Activated naive CD4-positive, alpha-beta T cell (primary cell): ENCODE results near the gene SP140.
"Not testable (repeated sequence)": the region's sequence is repeated elsewhere in the genome, so short reads cannot be mapped to it uniquely, and the experiment has no call there.

Source experiments
- DNase-seq, 4 experiments: peaks; one replicate each; lab custom pipeline; 2025; lab: John Stamatoyannopoulos, UW

SP140 gene

DNA sequence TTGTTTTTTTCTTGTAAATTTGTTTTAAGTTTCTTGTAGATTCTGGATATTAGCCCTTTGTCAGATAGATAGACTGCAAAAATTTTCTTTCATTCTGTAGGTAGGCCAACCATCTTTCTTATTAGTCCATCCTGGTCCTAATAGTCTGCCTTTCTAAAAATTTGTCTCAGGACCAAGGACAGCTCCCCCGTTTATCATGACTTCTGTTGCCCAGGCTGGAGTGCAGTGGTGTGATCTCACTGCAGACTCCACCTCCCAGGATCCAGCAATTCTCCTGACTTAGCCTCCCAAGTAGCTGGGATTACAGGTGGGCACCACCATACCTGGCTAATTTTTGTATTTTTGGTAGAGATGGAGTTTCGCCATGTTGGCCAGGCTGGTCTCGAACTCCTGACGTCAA, 63.8 kb downstream of the SP140 start:
- DNase-seq, result not testable (repeated sequence)

DNA sequence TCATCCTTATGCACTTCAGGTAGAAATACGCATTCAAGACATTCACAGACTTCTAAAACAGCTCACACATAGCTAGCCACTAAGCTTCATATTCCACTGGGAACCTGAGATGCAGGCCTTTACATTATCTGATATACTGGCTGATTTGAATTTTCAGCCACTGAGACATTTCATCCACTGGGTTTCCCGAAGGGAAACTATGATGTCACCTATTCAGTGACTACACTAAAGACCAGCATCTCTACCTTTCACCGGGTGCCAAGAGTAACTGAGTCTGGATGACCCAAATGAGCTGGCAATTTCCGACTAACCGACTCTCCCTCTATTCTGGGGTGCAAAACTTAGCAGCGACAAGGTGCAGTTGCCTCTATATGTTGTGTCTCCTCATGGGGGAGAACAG, 69.7 kb downstream of the SP140 start:
- no peak for DNase-seq

DNA sequence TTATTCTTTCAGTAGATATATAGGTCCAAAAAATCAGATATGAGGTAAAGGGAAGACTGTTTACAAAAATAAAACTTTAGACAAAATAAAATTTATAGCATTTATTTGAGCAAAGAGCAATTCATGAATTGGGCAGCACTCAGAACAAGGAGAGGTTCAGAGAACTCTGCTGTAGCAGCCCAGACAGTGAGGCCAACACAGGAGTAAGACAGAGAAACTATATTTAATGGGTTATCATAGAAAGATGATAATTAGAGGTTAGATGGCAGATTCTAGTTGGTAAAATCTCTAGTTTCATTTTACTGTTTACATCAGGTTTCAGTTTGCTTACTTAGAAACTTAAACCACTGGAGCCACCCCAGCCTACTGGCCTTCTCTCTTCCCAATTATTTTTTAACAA, 71.4 kb downstream of the SP140 start:
- DNase-seq, result no peak

DNA sequence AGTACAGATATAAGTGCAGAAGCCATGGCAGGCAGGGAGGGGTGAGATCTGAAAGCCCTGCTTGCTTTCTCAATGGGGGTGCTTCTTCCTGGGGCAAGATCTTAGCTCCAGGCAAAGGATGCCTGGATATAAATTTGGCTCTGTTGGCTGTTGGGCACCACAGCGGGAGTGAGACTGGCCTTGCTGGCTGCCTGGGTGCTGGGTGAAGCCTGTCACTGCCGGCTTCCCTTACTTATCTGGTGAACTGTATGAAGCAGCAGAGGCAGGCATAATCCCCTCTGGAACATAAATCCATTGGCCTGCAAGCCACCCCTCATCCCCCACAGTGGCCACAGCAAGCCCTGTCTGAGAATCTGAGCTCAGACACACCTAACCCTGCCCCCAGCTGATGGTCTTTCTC, 74.1 kb downstream of the SP140 start:
- DNase-seq, result no peak

DNA sequence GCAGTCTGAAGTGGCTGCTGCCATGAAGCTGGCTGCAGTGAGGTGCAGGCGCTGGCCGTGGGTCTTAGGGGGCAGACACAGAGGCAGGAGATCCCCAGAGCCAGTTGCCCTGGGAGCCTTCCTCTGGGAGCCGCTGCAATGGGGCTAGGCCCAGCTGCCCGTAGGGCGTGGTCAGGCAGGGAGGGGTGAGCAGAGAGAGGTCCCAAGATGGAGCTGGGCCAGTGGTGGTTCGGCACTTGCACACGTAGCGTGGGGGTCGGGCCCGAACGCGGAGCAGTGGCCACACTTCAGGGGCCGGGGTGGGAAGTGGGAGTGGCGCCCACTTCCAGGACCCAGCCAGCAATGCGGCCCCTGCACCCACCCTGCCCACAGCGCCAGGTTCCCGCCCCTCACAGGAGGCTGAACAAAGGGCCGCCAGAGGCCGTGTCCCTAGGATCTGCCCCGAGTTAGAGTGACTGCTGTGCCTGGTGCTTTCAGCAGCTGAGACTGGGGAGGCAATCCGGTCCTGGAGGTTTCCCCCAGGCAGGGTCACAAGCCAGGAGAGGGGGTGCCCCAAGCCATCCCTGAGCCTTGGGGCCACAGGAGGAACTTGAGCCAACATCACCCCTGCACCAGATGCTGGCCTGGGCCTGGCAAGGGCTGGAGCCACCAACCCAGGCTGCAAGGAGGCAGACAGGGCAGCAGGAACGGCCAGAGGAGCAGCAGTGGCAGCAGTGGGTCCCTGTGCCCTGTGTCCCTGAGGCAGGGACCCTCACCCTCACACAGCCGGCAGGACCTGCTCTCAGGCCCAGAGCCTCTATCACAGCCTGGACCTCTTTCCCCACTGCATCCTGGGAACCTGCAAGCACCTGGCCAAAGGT, 80.1 kb downstream of the SP140 start:
- DNase-seq, result no peak

DNA sequence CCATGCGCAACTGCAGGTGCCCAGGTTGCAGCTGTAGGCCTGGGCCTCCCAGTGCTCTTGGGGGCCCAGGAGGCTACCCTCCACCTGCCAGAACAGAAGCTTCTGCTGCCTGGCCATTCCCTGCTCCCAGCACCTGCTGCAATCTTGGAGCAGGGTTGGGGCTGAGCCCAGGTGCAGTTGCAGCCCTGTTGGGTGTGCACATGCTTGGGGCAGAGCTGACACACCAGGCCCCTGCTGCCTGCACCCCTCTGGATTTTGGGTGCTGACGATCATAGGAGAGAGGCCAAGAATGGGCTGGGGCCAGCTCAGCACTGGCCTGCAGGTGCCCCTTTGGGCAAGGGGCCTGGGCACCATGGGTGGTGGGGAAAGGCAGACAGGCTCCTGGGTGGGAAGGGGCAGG, 80.9 kb downstream of the SP140 start:
- no peak for DNase-seq

DNA sequence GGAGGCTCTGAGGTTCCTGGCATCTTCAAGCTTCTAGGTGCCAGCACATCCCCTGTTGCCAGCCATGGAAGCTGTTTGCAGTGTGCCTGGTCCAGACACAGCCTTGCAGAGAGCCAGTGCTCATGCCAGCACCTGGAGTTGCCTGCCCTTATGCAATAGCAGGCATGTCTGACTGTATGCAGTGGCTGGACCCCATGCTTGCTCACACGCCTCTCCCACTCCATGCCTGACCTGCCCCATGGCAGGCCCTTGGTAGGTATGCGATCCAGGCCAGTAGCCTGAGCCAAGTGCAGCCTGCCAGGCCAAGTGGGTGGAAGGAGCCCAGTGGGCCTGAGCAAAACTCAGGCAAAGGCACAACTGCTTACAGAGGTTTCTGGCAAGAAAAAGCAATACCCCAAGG, 81.9 kb downstream of the SP140 start:
- DNase-seq, result no peak

DNA sequence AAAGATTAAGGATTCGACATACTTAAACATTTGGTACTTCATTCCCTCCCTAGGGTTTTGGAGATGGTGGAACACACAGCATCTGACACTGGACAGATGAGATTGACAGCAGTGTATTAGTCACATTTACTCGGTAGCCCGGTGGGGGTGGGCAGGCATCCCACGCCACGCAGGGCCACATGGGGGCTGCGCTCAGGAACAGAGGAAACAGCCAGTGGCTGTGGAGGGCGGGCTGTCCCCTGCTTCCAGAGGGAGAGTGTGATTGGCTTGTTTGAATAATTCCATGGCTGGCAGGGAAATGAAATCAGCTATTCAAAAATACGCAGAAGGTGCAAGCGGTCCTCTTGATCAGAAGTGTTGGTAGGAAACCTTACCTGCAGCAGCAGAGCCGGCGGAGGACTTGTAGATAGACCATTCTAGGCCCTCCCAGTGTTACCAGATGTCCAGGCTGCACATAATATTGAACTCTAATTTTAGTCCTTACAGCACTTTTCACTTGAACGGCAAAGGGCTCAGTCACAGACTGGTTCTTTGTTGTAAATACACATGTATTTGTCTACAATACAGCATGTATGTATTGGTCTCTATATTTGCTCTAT, 83.0 kb downstream of the SP140 start:
- no peak for DNase-seq

DNA sequence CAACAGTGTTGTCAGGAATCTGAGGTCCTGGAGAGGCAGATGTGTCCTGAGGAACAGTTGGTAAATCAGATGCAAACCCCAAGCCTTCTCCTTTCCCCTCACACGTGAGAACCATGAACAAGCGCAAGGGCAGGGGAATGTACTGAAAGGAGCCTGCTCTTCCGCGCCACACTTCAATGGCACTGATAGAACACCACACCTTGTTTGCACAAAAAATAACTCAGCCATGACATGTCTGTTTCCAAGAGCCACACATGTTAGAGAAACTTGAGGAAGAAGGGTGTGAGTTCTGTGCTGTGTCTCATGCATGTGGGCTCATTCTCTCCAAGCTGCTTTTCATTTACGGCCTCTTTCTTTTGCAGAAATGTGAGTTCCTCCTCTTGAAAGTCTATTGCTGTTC, 85.3 kb downstream of the SP140 start:
- DNase-seq, result not testable (repeated sequence)

DNA sequence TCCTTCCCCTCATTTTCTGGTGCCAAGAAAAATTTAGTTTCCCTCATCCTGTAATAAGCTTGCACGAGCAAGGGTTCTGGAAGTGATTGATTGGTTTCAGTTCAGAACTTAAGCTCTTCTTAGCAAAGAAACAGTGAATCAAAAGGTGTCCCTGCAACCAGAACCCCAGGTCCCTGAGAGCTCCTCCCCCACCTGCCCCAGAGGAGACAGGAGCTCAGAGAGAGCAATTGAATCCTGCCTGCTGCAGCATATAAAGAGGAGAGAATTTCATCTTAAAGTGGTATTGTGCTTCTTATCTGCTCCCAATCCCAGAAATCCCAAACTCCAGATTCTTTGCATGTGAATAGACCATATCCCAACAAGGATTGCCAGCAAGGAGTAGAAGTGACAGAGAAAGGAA, 86.1 kb downstream of the SP140 start:
- DNase-seq, result not testable (repeated sequence)

DNA sequence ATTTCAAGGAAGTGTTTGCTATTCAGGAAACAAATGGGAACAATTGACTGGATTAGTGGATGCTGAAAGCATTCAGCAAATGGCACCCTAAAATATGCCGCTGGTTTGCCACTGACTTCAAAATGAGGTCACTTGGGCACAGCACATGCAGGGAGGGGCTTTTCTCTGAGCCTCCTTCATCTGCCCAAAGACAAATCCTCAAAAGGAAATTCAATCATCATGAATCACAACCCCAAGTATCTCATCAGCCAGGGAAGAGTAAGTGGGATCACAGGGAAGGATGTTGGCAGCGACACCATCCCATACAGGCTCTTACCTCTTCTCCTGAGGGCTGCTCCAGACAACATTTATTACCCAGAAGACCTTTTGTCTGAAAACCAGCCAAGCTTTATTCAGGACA, 87.1 kb downstream of the SP140 start:
- no peak for DNase-seq

DNA sequence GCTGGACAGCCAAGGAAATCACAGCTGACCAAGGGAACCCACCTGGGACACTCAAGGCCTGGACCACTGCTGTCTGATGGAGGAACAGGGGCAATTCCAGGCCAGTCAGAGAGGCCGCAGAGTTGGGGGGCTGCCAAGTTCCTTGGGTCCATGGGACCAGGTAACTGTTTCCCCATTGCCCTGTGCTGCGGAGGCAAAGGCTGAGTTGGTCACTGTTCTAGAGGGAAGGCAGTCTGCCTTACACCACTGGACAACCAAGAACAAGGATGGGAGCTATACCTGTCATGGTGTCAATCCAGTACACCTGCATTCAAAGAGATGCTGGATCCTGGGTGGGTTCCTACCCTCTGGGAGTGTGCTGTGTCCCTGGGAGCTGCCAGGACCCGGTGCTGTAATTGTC, 91.8 kb downstream of the SP140 start:
- no peak for DNase-seq

DNA sequence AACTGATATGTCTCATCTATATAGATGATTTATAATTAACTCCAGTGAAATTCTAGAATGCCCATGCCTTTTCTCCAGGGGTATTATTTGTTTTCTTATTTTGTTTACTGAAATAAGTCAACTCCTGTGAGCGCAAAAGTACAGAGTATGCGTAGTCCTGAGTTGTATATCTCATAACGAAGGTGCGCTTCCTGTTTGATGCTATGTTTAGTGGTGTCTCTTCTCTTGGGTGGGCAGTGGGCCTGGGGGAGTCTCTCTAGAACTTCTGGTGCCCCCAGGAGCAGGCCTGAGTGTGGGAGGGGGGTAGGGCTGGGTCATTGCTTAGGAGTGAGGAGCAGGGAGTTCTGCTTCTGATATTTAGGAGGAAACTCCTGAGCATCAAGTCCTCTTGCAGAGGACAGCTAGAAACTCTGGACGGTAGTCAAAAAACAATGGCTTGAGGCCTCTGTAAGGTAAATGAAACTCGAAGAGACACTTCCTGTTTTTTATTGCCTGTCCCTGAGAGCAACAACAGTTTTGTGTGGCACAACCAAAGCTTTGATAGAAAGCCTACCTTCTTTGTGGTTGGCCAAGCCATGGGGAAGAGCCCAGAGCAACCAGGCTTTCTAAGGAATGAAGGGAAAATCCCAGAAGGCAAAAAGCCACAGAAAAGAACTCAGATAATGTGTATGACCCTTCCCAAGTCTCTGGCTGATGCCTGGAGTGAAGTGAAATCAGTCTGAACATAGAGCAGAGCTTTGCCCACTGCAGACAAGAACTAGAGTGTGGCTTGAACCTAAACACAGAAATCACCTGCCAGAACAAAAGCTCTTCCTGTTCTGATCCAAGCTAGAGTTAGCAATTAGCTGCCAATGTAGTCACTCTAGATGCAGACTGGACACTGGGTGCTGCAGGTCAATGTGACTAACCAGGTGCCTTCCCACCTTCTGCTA, 92.9 kb downstream of the SP140 start:
- no peak for DNase-seq

DNA sequence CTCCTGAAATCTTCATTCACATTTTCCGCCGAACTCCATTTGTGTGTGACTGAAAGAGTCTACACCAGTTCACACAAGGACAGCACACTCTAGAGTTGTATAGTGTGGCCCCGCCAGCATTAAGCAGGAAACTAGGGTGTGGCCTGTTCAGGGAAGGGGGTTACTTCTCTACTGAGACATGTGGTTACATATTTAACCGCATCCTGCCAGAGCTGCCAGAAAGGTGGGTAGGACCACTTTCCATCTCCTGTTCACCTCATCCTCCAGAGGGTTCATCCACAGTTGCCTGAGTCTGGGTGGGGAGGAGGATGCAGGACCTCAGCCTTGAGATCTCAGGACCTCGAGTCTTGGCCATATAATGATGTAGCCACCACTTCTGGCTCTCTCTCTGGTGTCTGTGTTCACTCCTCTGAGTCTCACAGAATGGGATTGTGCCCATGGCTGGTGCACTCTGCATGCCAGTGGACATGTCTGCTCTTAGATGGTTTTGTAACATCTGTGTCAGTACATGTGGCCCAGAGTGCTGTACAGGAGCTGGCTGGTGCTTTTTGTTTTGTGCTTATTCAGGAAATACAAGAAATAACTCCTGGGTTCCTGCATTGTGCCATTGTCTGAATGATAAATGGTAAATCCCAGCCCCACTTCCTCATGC, 93.8 kb downstream of the SP140 start:
- DNase-seq, result peak in 2 of 4 experiments; percentile 53 to 57

DNA sequence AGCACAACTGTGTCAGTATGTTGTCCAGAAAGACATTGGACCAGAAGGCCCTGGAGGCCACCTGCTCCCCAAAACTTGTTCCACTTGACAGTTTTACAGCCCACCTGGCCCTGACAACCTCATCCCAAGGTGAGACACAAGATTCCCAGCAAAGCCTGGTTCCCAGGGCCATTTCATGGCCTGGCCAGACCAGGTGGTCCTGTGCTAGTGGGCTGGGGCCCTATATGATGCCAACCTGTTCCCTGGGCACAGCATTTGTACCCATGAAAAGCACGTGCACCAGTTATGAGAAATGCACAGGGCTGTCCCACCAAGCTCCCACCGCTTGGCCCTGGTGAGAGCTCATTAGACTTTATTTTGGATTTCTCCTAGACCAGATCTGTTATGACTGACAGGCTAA, 95.5 kb downstream of the SP140 start:
- no peak for DNase-seq

DNA sequence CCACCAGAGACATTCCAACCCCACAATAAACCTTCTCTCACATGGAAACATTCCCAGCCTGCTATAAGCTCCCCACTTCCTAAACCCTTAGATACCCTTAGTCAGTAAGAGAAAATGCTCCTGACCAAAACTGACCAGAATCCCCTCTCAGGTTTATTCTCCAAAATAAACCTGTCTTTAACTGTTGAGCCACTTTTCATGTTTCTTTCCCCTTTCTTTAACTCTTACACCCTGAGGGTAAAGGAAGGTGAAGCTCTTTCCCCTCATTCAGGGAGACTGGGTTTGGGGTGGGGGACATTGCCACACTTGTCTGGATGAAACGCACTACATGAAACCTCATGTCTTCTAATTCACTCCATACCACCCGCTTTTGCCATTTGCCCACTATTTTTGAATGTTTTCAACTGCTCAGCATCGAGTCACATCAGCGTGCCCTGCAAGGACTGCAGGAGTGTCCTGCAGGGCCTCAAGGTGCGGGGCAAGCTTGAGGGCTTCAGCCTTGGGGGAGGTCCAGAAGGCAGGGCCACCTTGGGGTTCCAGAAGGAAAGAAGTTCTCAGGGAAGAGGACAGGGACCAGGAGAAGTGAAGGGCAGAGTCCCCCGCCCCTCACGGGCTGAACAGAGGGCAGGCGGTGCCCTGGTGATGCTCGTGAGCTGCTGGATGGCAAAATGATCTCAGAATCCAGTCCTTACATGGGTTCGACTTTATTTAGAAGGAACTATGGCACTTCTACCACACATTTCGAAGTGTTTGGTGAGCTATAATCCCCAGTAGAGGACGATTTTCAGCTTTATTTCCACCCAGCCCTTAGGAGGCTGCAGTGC, 97.2 kb downstream of the SP140 start:
- no peak for DNase-seq

DNA sequence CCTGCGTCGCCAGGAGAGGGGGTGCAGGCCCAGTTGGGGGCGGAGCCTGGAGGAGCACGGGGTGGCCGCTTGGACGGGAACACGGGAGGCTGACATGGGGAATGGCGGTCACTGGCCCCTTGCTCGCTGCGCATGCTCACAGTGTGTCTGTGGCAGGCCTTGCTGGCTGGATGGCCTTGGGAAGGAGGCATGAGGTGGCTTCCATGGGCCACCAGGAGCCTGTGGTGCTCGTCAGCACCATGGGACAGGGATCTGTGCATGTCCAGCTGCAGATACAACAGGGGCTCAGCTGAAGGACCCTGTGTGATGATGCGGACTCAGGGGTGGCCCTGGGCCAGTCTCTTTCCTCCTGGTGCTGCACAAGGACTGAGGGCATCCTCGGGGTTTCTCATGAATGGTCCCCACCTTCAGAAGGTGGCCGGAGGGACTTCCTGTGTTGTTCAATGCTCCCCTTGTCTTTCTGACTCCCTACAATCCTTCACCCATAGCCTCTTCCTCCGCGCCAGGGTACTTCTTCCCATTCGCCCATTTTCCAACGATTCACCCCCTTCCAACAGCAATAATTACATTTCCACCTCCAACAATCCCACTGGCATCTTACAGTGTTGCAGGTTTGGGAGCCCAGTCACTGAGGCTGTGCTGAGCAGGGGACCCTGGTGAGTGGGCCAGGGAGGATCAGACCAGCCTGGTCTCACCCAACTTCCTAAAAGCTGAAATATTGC, 98.0 kb downstream of the SP140 start:
- no peak for DNase-seq

DNA sequence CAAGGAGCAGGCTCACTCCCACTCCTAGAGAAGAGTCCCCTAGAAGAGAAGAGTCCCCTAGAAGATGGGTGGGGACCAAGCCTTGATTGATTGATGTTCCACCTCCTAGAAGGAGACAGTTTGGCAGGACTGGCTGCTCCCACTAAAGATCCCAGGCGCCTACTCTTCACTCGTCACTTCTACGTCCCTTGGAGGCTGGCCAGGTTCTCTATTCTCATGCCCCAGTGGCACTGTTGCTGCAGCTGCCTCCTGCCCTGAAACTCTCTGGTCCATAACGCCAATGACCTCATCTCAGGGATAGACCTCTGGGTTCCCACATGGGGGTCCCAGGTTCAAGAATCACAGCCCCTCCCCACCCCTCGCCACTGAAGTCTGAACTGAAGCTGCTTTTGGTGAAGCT, 99.0 kb downstream of the SP140 start:
- no peak for DNase-seq

DNA sequence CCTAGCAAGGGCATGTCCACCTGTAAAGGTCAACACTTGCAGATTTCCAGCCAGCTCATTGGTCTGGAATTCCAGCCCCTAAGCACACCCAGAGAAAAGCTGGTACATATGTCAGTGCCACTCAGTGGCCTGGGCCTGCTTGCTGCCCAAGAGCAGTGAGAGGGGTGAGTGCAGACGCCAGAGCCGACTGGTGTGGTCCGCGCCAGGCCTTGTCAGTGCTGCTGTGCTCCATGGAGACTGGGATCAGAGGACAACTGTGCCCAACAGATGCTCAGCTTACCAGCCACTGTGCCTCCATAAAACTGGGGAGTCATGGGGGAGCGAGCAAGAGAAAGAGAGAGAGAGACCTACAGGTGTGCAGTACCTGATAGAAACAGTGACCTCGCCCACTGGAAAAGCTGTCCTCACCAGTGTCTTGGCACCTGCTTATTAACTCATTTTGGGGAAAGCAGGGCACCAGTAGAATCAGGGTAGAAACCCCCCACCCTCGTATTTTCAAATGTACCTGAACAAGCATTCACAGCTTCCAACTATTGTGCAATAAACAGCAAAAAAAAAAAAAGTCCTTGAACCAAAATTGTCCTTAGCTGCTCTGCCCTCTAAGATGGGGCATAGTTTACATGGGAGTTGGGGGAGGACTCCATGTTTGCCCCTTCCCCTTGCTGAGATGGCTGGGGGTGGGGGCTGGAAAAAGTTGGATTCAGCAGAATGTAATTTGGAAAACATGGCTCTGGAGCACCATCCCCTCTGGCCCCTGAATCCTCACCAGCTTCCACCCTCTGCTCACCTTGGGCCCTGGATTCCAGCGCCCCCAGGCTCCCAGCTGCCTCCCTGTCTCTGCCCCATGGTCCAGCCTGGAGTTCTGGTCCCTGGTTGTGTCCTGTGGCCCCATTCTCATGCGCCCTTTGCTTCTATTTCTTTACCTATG, 100.0 kb downstream of the SP140 start:
- no peak for DNase-seq
